Fibroblast of skin of right biceps (primary cell): ENCODE results near the gene SHANK3.

Source experiments
- DNase-seq: peaks from one replicate; pipeline ENCODE4 v3.0.0-alpha.2; 2013

The SHANK3 gene

GRCh38 chr22:50700387-50701075 is 27.9 kb downstream of the SHANK3 start:
- no peak for DNase-seq

- no peak for DNase-seq
These were observed 28.4 kb downstream of the SHANK3 start for GRCh38 chr22:50701076-50701419.

- DNase-seq: no peak
These were observed 29.0 kb downstream of the SHANK3 start for GRCh38 chr22:50701428-50702154.

- DNase-seq: no peak
These were observed 29.6 kb downstream of the SHANK3 start for GRCh38 chr22:50702261-50702671.

GRCh38 chr22:50702821-50703725 is 30.4 kb downstream of the SHANK3 start:
- DNase-seq: no peak

GRCh38 chr22:50703726-50704509 is 31.3 kb downstream of the SHANK3 start:
- no peak for DNase-seq

GRCh38 chr22:50704510-50705218 is 32.0 kb downstream of the SHANK3 start:
- no peak for DNase-seq

- peak; percentile 81 for DNase-seq
These were observed 32.6 kb downstream of the SHANK3 start for GRCh38 chr22:50705219-50705691.

GRCh38 chr22:50705851-50706351 is 33.3 kb downstream of the SHANK3 start:
- DNase-seq: no peak

- DNase-seq: no peak
These were observed 34.0 kb downstream of the SHANK3 start for GRCh38 chr22:50706481-50707125.

- no peak for DNase-seq
These were observed 35.9 kb downstream of the SHANK3 start for GRCh38 chr22:50708474-50708873.

GRCh38 chr22:50708996-50709395 is 36.4 kb downstream of the SHANK3 start:
- DNase-seq: no peak

GRCh38 chr22:50710221-50710620 is 37.6 kb downstream of the SHANK3 start:
- no peak for DNase-seq

GRCh38 chr22:50710886-50711285 is 38.3 kb downstream of the SHANK3 start:
- DNase-seq: no peak

- DNase-seq: no peak
These were observed 39.1 kb downstream of the SHANK3 start for GRCh38 chr22:50711446-50712340.

- DNase-seq: no peak
These were observed 39.9 kb downstream of the SHANK3 start for GRCh38 chr22:50712341-50713007.

- DNase-seq: no peak
These were observed 40.4 kb downstream of the SHANK3 start for GRCh38 chr22:50713008-50713385.

GRCh38 chr22:50713571-50714056 is 41.0 kb downstream of the SHANK3 start:
- DNase-seq: no peak

- DNase-seq: no peak
These were observed 41.5 kb downstream of the SHANK3 start for GRCh38 chr22:50714150-50714549.
